ENCODE measurements around the gene KCTD16.

The KCTD16 gene

GRCh38 chr5:144206141-144206540 lies 35.5 kb downstream of the KCTD16 start:
- TF ChIP-seq CTCF (IDR thresholded peaks at IDR 0.05; ENCODE audit: borderline replicate concordance, insufficient read depth, low read depth, low read length) = no peak
- no peak overlapping the region for H3K4me3 ChIP-seq (ENCODE audit: low read depth, low read length)

GRCh38 chr5:144207875-144208444 lies 37.3 kb downstream of the KCTD16 start:
- H3K4me3 ChIP-seq (ENCODE audit: low read depth, low read length) = no peak overlapping the region
- TF ChIP-seq CTCF (IDR thresholded peaks at IDR 0.05; ENCODE audit: borderline replicate concordance, insufficient read depth, low read depth, low read length) = no peak

GRCh38 chr5:144209361-144209760 lies 38.7 kb downstream of the KCTD16 start:
- no peak overlapping the region for H3K4me3 ChIP-seq (ENCODE audit: low read depth, low read length)
- TF ChIP-seq CTCF (IDR thresholded peaks at IDR 0.05; ENCODE audit: borderline replicate concordance, insufficient read depth, low read depth, low read length) = no peak

GRCh38 chr5:144210655-144211054 lies 40.0 kb downstream of the KCTD16 start:
- TF ChIP-seq CTCF (IDR thresholded peaks at IDR 0.05; ENCODE audit: borderline replicate concordance, insufficient read depth, low read depth, low read length) = no peak
- no peak overlapping the region for H3K4me3 ChIP-seq (ENCODE audit: low read depth, low read length)

- TF ChIP-seq CTCF (IDR thresholded peaks at IDR 0.05; ENCODE audit: borderline replicate concordance, insufficient read depth, low read depth, low read length) = no peak
- no peak overlapping the region for H3K4me3 ChIP-seq (ENCODE audit: low read depth, low read length)
Measured at GRCh38 chr5:144219869-144220268, 49.2 kb downstream of the KCTD16 start.

GRCh38 chr5:144227363-144227999 lies 56.8 kb downstream of the KCTD16 start:
- TF ChIP-seq CTCF (IDR thresholded peaks at IDR 0.05; ENCODE audit: borderline replicate concordance, insufficient read depth, low read depth, low read length) = no peak
- H3K4me3 ChIP-seq (ENCODE audit: low read depth, low read length) = no peak overlapping the region

- H3K4me3 ChIP-seq (ENCODE audit: low read depth, low read length) = no peak overlapping the region
- TF ChIP-seq CTCF (IDR thresholded peaks at IDR 0.05; ENCODE audit: borderline replicate concordance, insufficient read depth, low read depth, low read length) = no peak
Measured at GRCh38 chr5:144230806-144231205, 60.1 kb downstream of the KCTD16 start.

All from GM12875 (cell line).